ENCODE results near the gene ENAM.
"Not testable (repeated sequence)": the region's sequence is repeated elsewhere in the genome, so short reads cannot be mapped to it uniquely, and the experiment has no call there.

The ENAM gene

DNA sequence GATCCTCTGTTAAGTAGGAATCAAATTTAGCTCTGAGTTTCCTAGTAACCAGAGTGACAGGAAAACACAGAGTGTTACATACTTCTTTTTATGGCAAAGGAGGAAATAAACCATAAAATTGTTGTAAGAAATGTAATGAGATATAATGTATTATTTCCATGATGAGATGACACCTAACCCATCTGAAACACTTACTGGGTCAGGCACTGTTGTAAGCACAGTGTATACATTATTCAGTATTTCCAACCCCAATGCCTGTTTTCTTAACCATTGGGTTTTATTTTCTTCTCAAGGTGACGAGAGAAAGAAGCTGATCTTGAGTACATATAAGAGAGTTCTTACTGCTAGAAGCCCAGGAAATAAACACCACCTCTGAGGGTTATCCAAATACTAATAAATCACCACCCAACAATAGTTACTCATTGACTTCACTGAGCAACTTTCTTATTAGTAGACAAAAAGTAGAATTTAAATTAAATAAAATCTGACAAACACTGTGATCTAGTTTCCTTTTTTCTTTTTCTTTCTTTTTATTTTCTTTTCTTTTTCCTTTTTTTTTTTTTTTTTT, 4.2 kb upstream of the ENAM start:
- no peak overlapping the region for H3K4me3 ChIP-seq (ENCODE audit: low read length in 2 of 2)
- no peak overlapping the region for H3K9ac ChIP-seq (ENCODE audit: low read depth in 1 of 2, low read length in 2 of 2)

DNA sequence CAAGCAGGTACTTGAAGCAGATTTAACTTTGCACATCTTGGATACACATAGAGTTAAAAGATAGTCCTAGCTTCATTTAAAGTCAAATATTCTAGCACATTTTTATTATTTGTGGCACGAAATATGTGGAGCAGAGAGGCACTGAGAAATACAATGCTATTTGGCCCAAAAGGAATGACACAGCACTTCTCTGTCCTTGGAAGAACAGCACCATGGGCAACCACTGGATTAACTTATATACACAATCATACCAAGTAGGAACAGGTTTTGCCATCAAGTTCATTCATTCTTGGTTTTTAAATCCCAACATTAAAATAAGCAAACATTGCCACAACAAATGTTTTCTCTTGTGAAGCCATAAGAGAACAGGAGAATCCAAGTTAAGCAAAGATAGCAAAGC, 924 bp upstream of the ENAM start:
- Histone ChIP-seq H3K36me3 (ENCODE audit: control insufficient read depth in 2 of 2, insufficient read depth in 2 of 2, low read length in 2 of 2) (no peaks in the 10 kb centered on the region), H3K4me3 (ENCODE audit: low read length in 2 of 2) (no peak overlapping the region), H3K27me3 (ENCODE audit: control insufficient read depth in 2 of 2, insufficient read depth in 2 of 2, low read length in 2 of 2) (no peaks in the 10 kb centered on the region), H3K4me1 (ENCODE audit: control insufficient read depth in 2 of 2, insufficient read depth in 2 of 2, low read length in 2 of 2) (no peaks in the 10 kb centered on the region), H3K9me3 (ENCODE audit: control insufficient read depth in 2 of 2, low read length in 2 of 2) (no peaks in the 10 kb centered on the region), H3K27ac (ENCODE audit: low read depth in 2 of 2, low read length in 2 of 2) (no peak overlapping the region), H3K9ac (ENCODE audit: low read depth in 1 of 2, low read length in 2 of 2) (no peak overlapping the region)

More for the DNA sequence above, 4.2 kb upstream of the ENAM start:
- Histone ChIP-seq H3K36me3 (ENCODE audit: control insufficient read depth in 2 of 2, insufficient read depth in 2 of 2, low read length in 2 of 2) (no peaks in the 10 kb centered on the region), H3K27me3 (ENCODE audit: control insufficient read depth in 2 of 2, insufficient read depth in 2 of 2, low read length in 2 of 2) (no peaks in the 10 kb centered on the region), H3K9me3 (ENCODE audit: control insufficient read depth in 2 of 2, low read length in 2 of 2) (no peaks in the 10 kb centered on the region), H3K4me1 (ENCODE audit: control insufficient read depth in 2 of 2, insufficient read depth in 2 of 2, low read length in 2 of 2) (no peaks in the 10 kb centered on the region), H3K27ac (ENCODE audit: low read depth in 2 of 2, low read length in 2 of 2) (no peak overlapping the region)

DNA sequence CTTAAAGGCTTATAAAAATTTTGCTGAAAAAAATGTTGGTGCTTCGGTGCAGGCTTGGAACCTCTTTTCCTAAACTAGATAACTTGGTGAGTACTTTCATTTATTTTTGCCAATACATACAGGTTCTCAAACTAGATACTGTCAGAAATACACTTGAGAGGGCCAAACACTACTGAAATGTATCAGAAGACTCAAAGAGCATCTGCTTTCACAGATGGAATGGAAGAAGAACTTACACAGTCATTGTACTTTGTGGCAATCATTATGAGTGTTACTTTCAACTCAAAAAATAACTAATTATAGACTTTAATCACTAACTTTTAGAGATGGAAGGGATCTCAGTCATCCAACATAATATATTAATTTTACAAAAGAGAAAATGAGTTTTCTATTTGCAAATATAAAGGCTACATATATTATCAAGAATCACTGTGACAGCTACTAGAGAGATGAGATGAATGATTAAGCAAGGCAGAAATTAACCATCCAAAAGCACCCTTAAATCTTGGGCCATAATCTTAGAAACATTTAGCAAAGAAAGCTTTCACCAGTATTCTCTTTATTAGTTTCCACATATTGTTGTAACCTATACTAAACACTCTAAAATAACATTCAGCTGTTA, 1.0 kb downstream of the ENAM start:
- H3K4me1 ChIP-seq (ENCODE audit: control insufficient read depth in 2 of 2, insufficient read depth in 2 of 2, low read length in 2 of 2) = no peaks in the 10 kb centered on the region
- no peaks in the 10 kb centered on the region for H3K36me3 ChIP-seq (ENCODE audit: control insufficient read depth in 2 of 2, insufficient read depth in 2 of 2, low read length in 2 of 2)
- no peak overlapping the region for H3K27ac ChIP-seq (ENCODE audit: low read depth in 2 of 2, low read length in 2 of 2)
- H3K9me3 ChIP-seq (ENCODE audit: control insufficient read depth in 2 of 2, low read length in 2 of 2) = no peaks in the 10 kb centered on the region
- H3K4me3 ChIP-seq (ENCODE audit: low read length in 2 of 2) = no peak overlapping the region
- no peak overlapping the region for H3K9ac ChIP-seq (ENCODE audit: low read depth in 1 of 2, low read length in 2 of 2)
- H3K27me3 ChIP-seq (ENCODE audit: control insufficient read depth in 2 of 2, insufficient read depth in 2 of 2, low read length in 2 of 2) = no peaks in the 10 kb centered on the region

DNA sequence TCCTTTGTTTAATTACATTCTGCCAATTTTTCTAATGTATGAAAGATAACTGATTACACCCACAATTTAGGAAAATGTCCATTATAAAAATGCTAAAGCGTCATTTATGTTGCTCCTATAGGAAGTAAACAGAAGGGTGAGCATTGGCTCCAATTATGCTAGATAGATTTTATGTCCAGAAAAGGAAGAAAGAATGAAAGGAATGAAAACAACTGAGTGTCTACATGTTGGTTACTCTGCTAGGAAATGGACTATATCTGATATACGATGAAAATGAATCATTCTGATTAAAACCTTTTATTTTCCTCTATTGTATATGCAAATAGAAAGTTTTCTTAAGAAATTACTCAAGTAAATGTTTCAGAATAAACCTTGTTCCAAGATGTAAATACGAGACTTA, 1.6 kb downstream of the ENAM start:
- Histone ChIP-seq H3K27me3 (ENCODE audit: control insufficient read depth in 2 of 2, insufficient read depth in 2 of 2, low read length in 2 of 2) (no peaks in the 10 kb centered on the region), H3K27ac (ENCODE audit: low read depth in 2 of 2, low read length in 2 of 2) (no peak overlapping the region), H3K9me3 (ENCODE audit: control insufficient read depth in 2 of 2, low read length in 2 of 2) (no peaks in the 10 kb centered on the region), H3K9ac (ENCODE audit: low read depth in 1 of 2, low read length in 2 of 2) (no peak overlapping the region), H3K4me1 (ENCODE audit: control insufficient read depth in 2 of 2, insufficient read depth in 2 of 2, low read length in 2 of 2) (no peaks in the 10 kb centered on the region), H3K4me3 (ENCODE audit: low read length in 2 of 2) (no peak overlapping the region), H3K36me3 (ENCODE audit: control insufficient read depth in 2 of 2, insufficient read depth in 2 of 2, low read length in 2 of 2) (no peaks in the 10 kb centered on the region)

DNA sequence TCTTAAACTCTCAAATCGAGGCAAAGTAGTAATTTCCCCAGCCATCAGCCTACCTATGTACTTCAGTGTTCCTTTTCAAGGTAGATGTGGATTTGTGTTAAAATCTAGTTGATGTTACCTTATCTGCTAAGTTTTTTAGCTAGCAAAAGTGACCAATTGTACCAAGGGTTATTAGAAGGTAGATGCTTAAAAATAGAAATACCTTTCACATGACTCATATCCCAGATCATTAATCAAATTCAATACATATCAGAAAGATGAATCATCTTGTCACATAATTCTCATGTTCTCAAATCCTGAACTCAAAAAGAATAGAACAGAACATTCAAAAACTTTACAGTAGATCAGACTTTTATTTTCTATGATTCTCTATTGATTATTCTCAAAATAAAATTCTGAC, 3.5 kb downstream of the ENAM start:
- Histone ChIP-seq H3K27ac (ENCODE audit: low read depth in 2 of 2, low read length in 2 of 2) (no peak overlapping the region), H3K36me3 (ENCODE audit: control insufficient read depth in 2 of 2, insufficient read depth in 2 of 2, low read length in 2 of 2) (no peaks in the 10 kb centered on the region), H3K9ac (ENCODE audit: low read depth in 1 of 2, low read length in 2 of 2) (no peak overlapping the region), H3K4me1 (ENCODE audit: control insufficient read depth in 2 of 2, insufficient read depth in 2 of 2, low read length in 2 of 2) (no peaks in the 10 kb centered on the region), H3K27me3 (ENCODE audit: control insufficient read depth in 2 of 2, insufficient read depth in 2 of 2, low read length in 2 of 2) (no peaks in the 10 kb centered on the region), H3K4me3 (ENCODE audit: low read length in 2 of 2) (no peak overlapping the region), H3K9me3 (ENCODE audit: control insufficient read depth in 2 of 2, low read length in 2 of 2) (no peaks in the 10 kb centered on the region)

DNA sequence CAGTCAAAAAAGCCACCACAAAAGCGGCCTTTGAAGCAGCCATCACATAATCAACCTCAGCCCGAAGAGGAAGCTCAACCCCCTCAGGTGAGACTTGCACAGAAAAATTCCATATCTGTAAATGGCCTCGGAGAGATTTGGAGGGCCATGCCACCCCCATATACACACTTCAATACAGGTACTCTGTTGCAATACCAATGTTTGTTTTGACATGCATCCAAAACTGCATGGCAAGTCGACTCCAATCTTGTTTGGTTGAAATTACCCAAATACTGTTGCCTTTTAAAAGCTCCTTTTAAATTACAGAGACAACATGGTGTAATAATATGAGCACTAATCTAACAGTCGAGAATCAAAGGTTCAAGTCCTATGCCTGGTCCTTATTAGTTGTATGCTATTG, 5.9 kb downstream of the ENAM start:
- H3K27me3 ChIP-seq (ENCODE audit: control insufficient read depth in 2 of 2, insufficient read depth in 2 of 2, low read length in 2 of 2) = no peaks in the 10 kb centered on the region
- no peak overlapping the region for H3K9ac ChIP-seq (ENCODE audit: low read depth in 1 of 2, low read length in 2 of 2)
- no peaks in the 10 kb centered on the region for H3K9me3 ChIP-seq (ENCODE audit: control insufficient read depth in 2 of 2, low read length in 2 of 2)
- H3K4me1 ChIP-seq (ENCODE audit: control insufficient read depth in 2 of 2, insufficient read depth in 2 of 2, low read length in 2 of 2) = no peaks in the 10 kb centered on the region
- no peaks in the 10 kb centered on the region for H3K36me3 ChIP-seq (ENCODE audit: control insufficient read depth in 2 of 2, insufficient read depth in 2 of 2, low read length in 2 of 2)
- H3K4me3 ChIP-seq (ENCODE audit: low read length in 2 of 2) = no peak overlapping the region
- no peak overlapping the region for H3K27ac ChIP-seq (ENCODE audit: low read depth in 2 of 2, low read length in 2 of 2)

DNA sequence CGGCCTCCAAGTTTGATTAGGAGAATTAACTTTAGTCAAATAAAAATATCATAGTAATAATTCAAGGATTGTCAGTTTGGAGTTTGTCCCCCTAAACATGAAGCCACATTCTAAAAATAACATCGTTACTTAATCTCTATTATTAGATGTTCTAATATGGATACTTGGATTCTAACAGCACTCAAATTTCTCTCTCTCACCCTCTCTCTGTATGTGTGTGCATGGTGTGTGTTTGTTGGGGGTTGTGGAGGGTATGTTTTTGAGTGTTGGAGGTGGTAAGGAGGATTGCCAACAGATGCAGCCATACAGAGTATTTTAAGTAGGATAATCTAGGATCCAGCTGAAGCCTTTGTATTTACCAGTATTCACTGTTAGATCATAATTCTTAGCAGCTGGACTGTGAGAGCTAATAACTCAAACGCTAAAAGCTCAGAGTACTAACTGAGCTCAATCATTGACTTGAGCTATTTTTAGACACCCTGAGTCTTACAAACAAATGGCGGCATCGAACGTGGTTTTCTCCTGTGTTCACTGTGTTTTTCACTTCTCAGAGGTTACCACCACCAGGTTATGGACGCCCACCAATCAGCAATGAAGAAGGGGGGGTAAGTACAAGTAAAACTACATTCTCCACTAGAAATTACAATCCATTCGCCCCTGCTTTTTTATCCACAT, 8.8 kb downstream of the ENAM start:
- H3K27ac ChIP-seq (ENCODE audit: low read depth in 2 of 2, low read length in 2 of 2) = no peak overlapping the region
- H3K9me3 ChIP-seq (ENCODE audit: control insufficient read depth in 2 of 2, low read length in 2 of 2) = no peaks in the 10 kb centered on the region
- H3K36me3 ChIP-seq (ENCODE audit: control insufficient read depth in 2 of 2, insufficient read depth in 2 of 2, low read length in 2 of 2) = no peaks in the 10 kb centered on the region
- no peaks in the 10 kb centered on the region for H3K27me3 ChIP-seq (ENCODE audit: control insufficient read depth in 2 of 2, insufficient read depth in 2 of 2, low read length in 2 of 2)
- no peak overlapping the region for H3K9ac ChIP-seq (ENCODE audit: low read depth in 1 of 2, low read length in 2 of 2)
- no peak overlapping the region for H3K4me3 ChIP-seq (ENCODE audit: low read length in 2 of 2)
- no peaks in the 10 kb centered on the region for H3K4me1 ChIP-seq (ENCODE audit: control insufficient read depth in 2 of 2, insufficient read depth in 2 of 2, low read length in 2 of 2)

DNA sequence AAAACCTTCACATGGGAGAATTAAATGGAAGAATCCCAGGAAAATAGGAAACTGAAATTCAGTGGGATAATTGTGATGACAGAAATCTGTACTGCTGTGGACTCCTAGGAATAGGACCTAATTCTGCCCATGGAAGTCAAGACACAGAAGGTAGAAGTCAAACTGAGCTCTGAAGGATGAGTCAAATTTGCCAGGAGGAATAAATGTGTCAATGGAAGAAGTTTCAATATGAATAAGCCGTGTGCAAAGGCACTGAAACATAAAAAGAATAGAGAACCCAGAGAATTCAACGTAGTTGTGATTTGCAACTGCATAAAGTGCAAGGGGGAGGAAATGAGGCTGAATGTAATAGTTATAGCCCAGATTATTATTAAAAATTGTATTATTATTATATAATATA, 11.6 kb downstream of the ENAM start:
- H3K9ac ChIP-seq (ENCODE audit: low read depth in 1 of 2, low read length in 2 of 2) = no peak overlapping the region
- no peaks in the 10 kb centered on the region for H3K4me1 ChIP-seq (ENCODE audit: control insufficient read depth in 2 of 2, insufficient read depth in 2 of 2, low read length in 2 of 2)
- H3K27ac ChIP-seq (ENCODE audit: low read depth in 2 of 2, low read length in 2 of 2) = no peak overlapping the region
- H3K36me3 ChIP-seq (ENCODE audit: control insufficient read depth in 2 of 2, insufficient read depth in 2 of 2, low read length in 2 of 2) = no peaks in the 10 kb centered on the region
- no peaks in the 10 kb centered on the region for H3K27me3 ChIP-seq (ENCODE audit: control insufficient read depth in 2 of 2, insufficient read depth in 2 of 2, low read length in 2 of 2)
- no peak overlapping the region for H3K4me3 ChIP-seq (ENCODE audit: low read length in 2 of 2)
- no peaks in the 10 kb centered on the region for H3K9me3 ChIP-seq (ENCODE audit: control insufficient read depth in 2 of 2, low read length in 2 of 2)

DNA sequence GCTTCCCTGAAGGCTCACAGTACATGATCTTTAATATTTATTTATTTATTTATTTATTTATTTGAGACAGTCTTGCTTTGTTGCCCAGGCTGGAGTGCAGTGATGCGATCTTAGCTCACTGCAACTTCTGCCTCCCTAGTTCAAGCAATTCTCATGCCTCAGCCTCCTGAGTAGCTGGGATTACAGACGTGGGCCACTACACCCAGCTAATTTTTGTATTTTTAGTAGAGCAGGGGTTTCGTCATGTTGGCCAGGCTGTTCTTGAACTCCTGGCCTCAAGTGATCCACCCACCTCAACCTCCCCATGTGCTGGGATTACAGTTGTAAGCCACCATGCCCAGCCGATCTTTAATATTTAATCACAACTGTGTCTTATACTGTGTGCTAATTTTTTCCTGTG, 22.2 kb downstream of the ENAM start:
- not testable (repeated sequence) for H3K27me3 ChIP-seq (ENCODE audit: control insufficient read depth in 2 of 2, insufficient read depth in 2 of 2, low read length in 2 of 2); H3K9ac ChIP-seq (ENCODE audit: low read depth in 1 of 2, low read length in 2 of 2); H3K4me1 ChIP-seq (ENCODE audit: control insufficient read depth in 2 of 2, insufficient read depth in 2 of 2, low read length in 2 of 2); H3K36me3 ChIP-seq (ENCODE audit: control insufficient read depth in 2 of 2, insufficient read depth in 2 of 2, low read length in 2 of 2); H3K4me3 ChIP-seq (ENCODE audit: low read length in 2 of 2); H3K9me3 ChIP-seq (ENCODE audit: control insufficient read depth in 2 of 2, low read length in 2 of 2); H3K27ac ChIP-seq (ENCODE audit: low read depth in 2 of 2, low read length in 2 of 2)

DNA sequence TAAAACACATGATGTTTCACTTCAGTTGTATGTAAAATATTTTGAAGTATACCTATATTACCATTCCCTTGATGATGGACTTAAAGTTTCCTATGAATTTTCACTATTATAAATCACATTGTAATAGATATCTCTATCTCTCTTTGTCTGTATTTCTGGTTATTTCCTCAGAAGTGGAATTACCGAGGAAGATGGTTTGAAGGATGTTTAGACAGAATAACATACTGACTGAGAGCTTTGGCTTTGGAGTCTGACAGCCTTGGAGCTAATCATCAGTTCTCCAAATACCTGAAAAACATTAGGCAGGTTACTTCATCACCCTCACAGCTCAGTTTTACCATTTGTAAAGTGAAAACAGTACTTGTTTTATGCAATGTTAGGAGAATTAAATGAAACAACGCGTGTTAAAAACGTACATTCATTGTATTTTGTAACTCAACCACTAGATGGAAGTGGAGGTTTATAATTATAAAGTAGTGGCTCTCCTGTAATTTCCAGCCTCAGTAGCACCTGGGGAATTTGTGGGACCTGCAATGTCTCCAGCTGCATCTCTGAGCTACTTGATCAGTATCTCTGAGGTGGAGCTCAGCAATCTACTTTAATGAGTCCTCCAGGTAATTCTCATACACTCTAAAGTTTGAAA, 23.4 kb downstream of the ENAM start:
- Histone ChIP-seq H3K27me3 (ENCODE audit: control insufficient read depth in 2 of 2, insufficient read depth in 2 of 2, low read length in 2 of 2) (no peaks in the 10 kb centered on the region), H3K9ac (ENCODE audit: low read depth in 1 of 2, low read length in 2 of 2) (no peak overlapping the region), H3K4me1 (ENCODE audit: control insufficient read depth in 2 of 2, insufficient read depth in 2 of 2, low read length in 2 of 2) (peaks cover 0 to 2% of the 10 kb centered on the region in 2 donors), H3K36me3 (ENCODE audit: control insufficient read depth in 2 of 2, insufficient read depth in 2 of 2, low read length in 2 of 2) (no peaks in the 10 kb centered on the region), H3K4me3 (ENCODE audit: low read length in 2 of 2) (peak overlapping the region in 1 of 2 donors; percentile 14), H3K9me3 (ENCODE audit: control insufficient read depth in 2 of 2, low read length in 2 of 2) (no peaks in the 10 kb centered on the region), H3K27ac (ENCODE audit: low read depth in 2 of 2, low read length in 2 of 2) (no peak overlapping the region)

Measured in mucosa of rectum (tissue), 2 donors.